ENCODE data around the gene C6orf89.

GRCh38 chr6:36845233-36845632 lies 40.5 kb upstream of the C6orf89 start:
- TF ChIP-seq, protein P1, sequence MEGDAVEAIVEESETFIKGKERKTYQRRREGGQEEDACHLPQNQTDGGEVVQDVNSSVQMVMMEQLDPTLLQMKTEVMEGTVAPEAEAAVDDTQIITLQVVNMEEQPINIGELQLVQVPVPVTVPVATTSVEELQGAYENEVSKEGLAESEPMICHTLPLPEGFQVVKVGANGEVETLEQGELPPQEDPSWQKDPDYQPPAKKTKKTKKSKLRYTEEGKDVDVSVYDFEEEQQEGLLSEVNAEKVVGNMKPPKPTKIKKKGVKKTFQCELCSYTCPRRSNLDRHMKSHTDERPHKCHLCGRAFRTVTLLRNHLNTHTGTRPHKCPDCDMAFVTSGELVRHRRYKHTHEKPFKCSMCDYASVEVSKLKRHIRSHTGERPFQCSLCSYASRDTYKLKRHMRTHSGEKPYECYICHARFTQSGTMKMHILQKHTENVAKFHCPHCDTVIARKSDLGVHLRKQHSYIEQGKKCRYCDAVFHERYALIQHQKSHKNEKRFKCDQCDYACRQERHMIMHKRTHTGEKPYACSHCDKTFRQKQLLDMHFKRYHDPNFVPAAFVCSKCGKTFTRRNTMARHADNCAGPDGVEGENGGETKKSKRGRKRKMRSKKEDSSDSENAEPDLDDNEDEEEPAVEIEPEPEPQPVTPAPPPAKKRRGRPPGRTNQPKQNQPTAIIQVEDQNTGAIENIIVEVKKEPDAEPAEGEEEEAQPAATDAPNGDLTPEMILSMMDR (IDR thresholded peaks at IDR 0.05): no peak
- no peak for TF ChIP-seq POLR2A (IDR thresholded peaks at IDR 0.05)
- no peak for TF ChIP-seq EP300 (IDR thresholded peaks at IDR 0.05)
